GM19023 (cell line): Measurements from ENCODE around the gene CLEC18C.
"Not testable (repeated sequence)": the region's sequence is repeated elsewhere in the genome, so short reads cannot be mapped to it uniquely, and the experiment has no call there.

Source experiments
- ATAC-seq: cut with Tn5 transposase; IDR thresholded peaks from one replicate; pipeline ENCODE4 v1.9.1; 2021; ENCODE audit warnings: mild to moderate bottlenecking, moderate library complexity; ENCODE audit not compliant: unreplicated experiment

The CLEC18C gene

DNA sequence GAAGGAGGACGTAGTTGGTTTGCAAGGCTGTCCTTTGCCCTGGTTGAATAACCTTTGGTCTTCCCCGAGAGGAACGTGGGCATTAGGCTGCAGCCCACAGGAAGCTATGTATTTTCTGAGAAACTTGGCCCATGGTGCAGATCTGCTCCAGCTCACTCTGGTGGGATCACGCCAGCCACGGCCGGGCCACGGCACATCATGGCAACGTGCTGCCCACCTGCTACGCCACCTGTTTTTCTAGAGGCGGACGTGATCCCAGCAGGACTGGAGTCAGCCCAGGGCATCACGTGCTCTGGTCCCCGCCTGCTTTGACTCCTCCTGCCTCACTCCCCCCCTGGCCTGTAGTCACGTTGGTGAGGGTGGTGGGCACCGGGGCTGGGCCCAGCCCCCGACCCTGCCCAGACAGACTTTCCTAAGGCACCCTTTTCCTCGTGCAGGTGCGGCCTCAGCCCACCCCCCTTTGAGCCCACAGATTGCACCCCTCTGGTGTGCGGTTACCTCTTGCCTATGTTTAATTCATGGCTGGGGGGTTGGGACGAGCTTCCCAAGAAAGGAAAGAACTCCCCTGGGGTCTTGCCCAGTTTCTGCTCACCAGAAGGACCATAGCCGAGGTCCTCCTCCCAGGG is at the start of gene CLEC18C:
Gene CLEC18C, plus strand, starts transcription at position 576 of the 626 bp plus-strand sequence. CDS start 492 bp downstream, outside the sequence.
- ATAC-seq, result not testable (repeated sequence)

GRCh38 chr16:70123822-70124221 is 49.8 kb upstream of the CLEC18C start:
- not testable (repeated sequence) for ATAC-seq

DNA sequence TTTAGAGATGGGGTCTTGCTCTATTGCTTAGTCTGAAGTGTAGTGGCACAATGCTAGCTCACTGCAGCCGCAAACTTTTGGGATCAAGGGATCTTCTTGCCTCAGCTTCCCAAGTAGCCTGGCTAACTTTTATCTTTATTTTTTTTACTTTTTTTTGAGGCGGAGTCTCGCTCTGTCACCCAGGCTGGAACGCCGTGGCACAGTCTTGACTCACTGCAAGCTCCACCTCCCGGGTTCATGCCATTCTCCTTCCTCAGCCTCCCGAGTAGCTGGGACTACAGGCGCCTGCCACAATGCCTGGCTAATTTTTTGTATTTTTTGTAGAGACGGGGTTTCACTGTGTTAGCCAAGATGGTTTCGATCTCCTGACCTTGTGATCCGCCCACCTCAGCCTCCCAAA is 47.4 kb upstream of the CLEC18C start:
- not testable (repeated sequence) for ATAC-seq

DNA sequence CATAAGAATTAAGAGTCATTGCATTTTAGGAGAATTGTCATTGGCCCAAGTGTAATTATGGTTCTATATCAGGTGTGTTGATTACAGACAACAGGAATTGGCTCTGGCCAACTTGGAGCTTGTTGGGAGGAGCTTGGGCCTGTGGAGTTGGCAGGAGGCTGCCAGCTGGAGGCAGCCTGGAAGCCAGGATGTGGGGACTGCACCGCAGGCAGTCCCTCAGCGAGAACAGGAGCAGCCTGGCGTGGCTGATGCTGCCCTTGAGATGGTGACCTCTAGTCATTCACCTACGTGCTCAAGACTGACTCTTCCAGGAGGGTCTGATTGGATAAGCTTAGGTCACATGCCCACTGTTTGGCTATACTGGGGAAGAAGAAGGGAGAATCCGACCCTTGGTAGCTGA is 45.9 kb upstream of the CLEC18C start:
- ATAC-seq, result not testable (repeated sequence)

DNA sequence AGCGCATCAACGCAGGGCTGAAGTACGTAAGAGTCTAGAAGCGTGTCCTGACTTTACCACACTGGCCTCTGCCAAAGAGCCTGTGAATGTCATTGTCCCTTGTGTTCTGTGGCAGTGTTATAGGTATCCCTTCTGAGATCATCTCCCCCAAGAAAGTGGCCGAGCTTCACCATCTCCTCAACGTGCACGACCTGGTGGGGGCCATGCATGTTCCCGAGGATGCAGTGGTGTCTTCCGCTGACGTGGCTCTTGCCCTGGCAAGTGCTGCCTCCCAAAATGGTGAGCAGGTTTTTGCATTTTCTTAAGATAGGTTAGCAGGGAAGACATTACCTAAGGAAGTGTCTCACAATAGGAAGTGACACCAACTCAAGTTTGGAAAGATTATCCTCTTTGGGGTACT is 44.7 kb upstream of the CLEC18C start:
- ATAC-seq, result not testable (repeated sequence)

GRCh38 chr16:70135796-70136195 is 37.8 kb upstream of the CLEC18C start:
- not testable (repeated sequence) for ATAC-seq

DNA sequence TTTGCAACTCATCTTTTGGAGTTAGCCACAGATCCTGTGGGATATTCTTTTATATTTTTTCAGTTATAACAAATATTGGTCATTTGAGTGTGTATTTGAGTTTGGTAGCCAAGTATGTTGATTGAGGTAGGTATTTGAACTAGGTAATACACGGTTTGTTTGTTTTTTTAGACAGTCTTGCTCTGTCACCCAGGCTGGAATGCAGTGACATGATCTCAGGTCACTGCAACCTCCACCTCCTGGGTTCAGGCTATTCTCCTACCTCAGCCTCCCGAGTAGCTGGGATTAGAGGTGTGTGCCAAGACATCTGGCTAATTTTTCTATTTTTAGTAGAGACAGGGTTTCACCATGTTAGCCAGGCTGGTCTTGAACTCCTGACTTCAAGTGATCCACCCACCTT is 37.0 kb upstream of the CLEC18C start:
- ATAC-seq, result not testable (repeated sequence)

- not testable (repeated sequence) for ATAC-seq
Measured at GRCh38 chr16:70142739-70143138, 30.8 kb upstream of the CLEC18C start.

DNA sequence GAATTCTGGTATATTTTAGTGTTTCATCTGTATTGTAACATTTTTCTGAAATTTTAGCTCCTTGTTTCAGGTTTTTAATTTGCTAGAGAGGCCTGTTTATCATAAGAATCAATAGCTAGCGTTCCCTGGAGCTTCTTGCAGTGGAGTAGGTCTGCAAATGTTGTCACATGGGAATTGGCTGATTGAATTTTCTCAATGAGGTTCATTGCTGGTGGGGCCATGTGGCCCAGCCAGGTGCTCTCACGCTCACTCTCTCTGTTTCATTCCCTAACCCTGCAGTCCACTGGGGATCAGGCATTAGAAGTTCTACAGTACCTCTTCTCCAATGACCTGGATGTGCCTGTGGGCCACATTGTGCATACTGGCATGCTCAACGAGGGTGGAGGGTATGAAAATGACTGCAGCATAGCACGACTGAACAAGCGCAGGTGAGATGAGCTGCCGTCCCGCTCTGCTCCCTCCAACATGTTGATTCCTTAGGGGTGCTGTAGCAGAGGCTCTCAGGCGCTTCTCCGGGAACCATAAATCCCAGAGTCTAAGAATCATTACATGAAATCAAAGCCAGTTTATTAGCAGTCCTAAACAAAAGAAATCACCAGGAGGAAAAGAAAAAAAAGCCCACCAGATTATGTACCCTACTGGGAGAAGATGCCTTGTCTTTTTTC is 30.2 kb upstream of the CLEC18C start:
- not testable (repeated sequence) for ATAC-seq

DNA sequence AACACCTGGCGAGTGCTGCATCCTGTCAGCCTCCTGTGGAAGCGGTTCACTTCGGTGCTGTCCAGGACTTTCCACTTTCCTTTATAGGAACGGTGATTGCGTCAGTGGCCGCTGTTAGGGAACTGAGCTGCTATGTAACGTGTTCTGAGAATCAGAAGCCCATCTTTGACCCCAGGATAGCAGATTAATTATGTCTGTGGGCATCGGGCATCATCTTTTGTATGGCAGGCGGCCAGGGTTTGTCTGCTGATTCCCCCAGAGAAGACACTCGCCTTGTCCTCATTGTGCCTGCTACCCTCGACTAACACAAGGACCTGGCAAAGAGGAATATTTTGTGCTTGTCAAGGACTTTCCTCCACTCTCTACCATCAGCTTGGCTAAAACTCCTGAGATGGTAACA is 25.7 kb upstream of the CLEC18C start:
- not testable (repeated sequence) for ATAC-seq

- ATAC-seq, result not testable (repeated sequence)
Measured at GRCh38 chr16:70148453-70148852, 25.1 kb upstream of the CLEC18C start.

- not testable (repeated sequence) for ATAC-seq
Measured at GRCh38 chr16:70149296-70149695, 24.3 kb upstream of the CLEC18C start.

- ATAC-seq, result no peak
Measured at GRCh38 chr16:70151391-70151790, 22.2 kb upstream of the CLEC18C start.

- ATAC-seq, result no peak
Measured at GRCh38 chr16:70151941-70152509, 21.6 kb upstream of the CLEC18C start.

- no peak for ATAC-seq
Measured at GRCh38 chr16:70152578-70153302, 20.8 kb upstream of the CLEC18C start.

DNA sequence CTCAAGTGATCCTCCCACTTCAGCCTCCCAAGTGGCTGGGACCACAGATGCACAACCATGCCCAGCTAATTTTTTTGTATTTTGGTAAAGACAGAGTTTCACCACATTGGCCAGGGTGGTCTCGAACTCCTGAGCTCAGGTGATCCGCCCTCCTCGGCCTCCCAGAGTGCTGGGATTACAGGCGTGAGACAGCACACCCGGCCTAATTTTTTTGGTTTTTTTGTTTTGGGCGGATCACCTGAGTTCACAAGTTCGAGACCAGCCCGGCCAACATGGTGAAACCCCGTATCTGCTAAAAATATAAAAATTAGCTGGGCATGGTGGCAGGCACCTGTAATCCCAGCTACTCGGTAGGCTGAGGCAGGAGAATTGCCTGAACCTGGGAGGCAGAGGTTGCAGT is 18.9 kb upstream of the CLEC18C start:
- ATAC-seq, result not testable (repeated sequence)

DNA sequence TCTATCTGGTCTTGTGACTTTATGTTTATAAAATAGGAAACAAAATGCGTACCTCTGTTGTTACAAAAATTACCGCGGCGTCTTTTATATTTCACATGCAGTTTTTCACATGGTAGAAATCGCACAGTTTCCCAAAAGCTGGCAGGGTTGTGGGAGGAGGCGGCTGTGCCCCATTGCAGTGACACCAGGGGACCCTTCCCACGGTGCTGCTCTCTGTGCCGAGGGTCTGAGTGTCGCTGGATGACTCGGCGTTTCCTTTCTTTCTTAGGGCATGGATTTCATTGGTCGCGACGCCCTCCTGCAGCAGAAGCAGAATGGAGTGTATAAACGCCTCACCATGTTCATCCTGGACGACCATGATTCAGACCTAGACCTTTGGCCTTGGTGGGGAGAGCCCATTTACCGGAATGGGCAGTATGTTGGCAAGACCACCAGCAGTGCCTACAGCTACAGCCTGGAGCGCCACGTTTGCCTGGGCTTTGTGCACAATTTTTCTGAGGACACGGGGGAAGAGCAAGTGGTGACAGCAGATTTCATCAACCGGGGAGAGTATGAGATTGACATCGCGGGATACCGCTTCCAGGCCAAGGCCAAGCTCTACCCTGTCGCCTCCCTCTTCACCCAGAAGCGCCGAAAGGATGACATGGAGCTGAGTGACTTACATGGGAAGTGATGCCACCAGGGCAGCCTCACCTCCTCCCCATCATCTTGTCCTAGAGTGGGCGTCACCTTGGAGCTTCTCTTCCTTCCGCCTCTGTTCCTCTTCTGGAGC is 17.2 kb upstream of the CLEC18C start:
- ATAC-seq, result no peak

- ATAC-seq, result no peak
Measured at GRCh38 chr16:70157105-70157476, 16.5 kb upstream of the CLEC18C start.

DNA sequence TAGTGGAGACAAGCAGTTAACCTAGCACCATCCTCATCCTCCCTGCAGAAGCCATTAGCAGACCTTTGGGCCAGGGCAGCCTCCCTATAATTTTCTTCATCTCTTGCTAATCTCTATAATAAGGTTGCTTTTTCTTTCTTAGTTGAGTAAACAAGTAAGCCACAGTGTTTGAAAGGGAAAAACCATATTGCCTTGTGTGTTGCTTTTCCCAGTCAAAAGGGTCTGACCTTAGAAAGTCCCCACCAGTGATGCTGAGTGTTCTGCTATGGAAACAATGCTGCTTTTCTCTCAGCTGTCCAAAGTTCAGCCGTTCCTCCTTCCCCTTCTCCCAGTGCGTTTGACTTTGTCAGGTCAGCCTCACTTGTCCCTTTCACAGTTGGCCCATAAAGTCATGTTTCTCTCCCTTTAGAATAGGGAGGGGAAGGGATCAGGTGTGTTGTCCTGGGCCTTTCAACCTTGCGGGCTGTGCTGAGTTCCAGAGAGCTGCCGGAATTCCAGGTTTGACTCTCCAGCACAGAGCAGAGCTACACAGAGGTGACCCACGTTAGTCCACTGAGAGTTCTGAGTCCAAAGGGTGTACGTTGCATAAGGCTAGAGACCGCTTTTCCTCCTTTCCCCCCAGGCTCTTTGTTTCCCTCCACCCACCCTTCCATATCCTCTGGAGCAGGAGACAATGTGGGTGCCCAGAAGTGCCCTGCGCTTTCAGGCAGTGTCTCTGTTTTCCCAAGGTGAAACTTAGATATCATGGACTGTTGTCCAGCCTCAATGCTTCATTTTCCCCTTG is 15.9 kb upstream of the CLEC18C start:
- no peak for ATAC-seq
